T-helper 2 cell treated with Interferon-gamma antibody and Interleukin-4, amounts not matched to agents 100 ng/mL and 5 ng/mL, for 36 hours (primary cell): ENCODE data around the gene TOM1L1. TPM values are rescaled to one million over a fixed set of nuclear protein-coding genes. Genes with fewer than 3 reads are reported as not detected.
"Not testable (repeated sequence)": the region's sequence is repeated elsewhere in the genome, so short reads cannot be mapped to it uniquely, and the experiment has no call there.

ENCODE experiments used
- intact Hi-C: fragments of 100-400 bp; cut with micrococcal nuclease; formaldehyde crosslinking; loops from one replicate; pipeline ENCODE4 v1.15.1; 2023
- total RNA-seq: library from RNA; stranded (reverse); gene quantifications from 2 replicates; pipeline ENCODE4 v1.2.3, GENCODE V29; 2022

The TOM1L1 gene
- 0.16 and 0.68 TPM in 2 replicates for total RNA-seq

- intact Hi-C loops = loop anchor here (5.0 kb wide), 1 partner anchor 67 kb away; the partner anchor contains the start of genes COX11 and STXBP4
Measured at GRCh38 chr17:54900457-54901229, at the start of gene TOM1L1. Gene TOM1L1 (plus strand): TSS chr17:54900852. CDS start chr17:54900866, 14 bp downstream.

GRCh38 chr17:54859187-54859586 lies 41.5 kb upstream of the TOM1L1 start:
- intact Hi-C loops = no loop called here

- intact Hi-C loops = no loop called here
Measured at GRCh38 chr17:54860617-54861470, 39.8 kb upstream of the TOM1L1 start.

- intact Hi-C loops = no loop called here
Measured at GRCh38 chr17:54861471-54861983, 39.1 kb upstream of the TOM1L1 start.

- intact Hi-C loops = no loop called here
Measured at GRCh38 chr17:54863176-54863575, 37.5 kb upstream of the TOM1L1 start.

- intact Hi-C loops = no loop called here
Measured at GRCh38 chr17:54864070-54864469, 36.6 kb upstream of the TOM1L1 start.

- intact Hi-C loops = no loop called here
Measured at GRCh38 chr17:54864636-54865356, 35.9 kb upstream of the TOM1L1 start.

- intact Hi-C loops = no loop called here
Measured at GRCh38 chr17:54867634-54868033, 33.0 kb upstream of the TOM1L1 start.

GRCh38 chr17:54870671-54871175 lies 29.9 kb upstream of the TOM1L1 start:
- intact Hi-C loops = no loop called here

GRCh38 chr17:54875906-54876305 lies 24.7 kb upstream of the TOM1L1 start:
- intact Hi-C loops = not testable (repeated sequence)

GRCh38 chr17:54876656-54877195 lies 23.9 kb upstream of the TOM1L1 start:
- intact Hi-C loops = no loop called here

GRCh38 chr17:54881255-54881972 lies 19.2 kb upstream of the TOM1L1 start:
- intact Hi-C loops = no loop called here

GRCh38 chr17:54882371-54882770 lies 18.3 kb upstream of the TOM1L1 start:
- intact Hi-C loops = no loop called here

GRCh38 chr17:54882950-54883349 lies 17.7 kb upstream of the TOM1L1 start:
- intact Hi-C loops = no loop called here

GRCh38 chr17:54883939-54884338 lies 16.7 kb upstream of the TOM1L1 start:
- intact Hi-C loops = no loop called here

GRCh38 chr17:54887787-54888186 lies 12.9 kb upstream of the TOM1L1 start:
- intact Hi-C loops = no loop called here

- intact Hi-C loops = no loop called here
Measured at GRCh38 chr17:54888254-54888653, 12.4 kb upstream of the TOM1L1 start.

- intact Hi-C loops = no loop called here
Measured at GRCh38 chr17:54888981-54889380, 11.7 kb upstream of the TOM1L1 start.

- intact Hi-C loops = no loop called here
Measured at GRCh38 chr17:54891176-54891821, 9.4 kb upstream of the TOM1L1 start.

- intact Hi-C loops = no loop called here
Measured at GRCh38 chr17:54892360-54892759, 8.3 kb upstream of the TOM1L1 start.
